HL-60/S4 treated with phorbol 12-myristate 13-acetate at 8.2 ng/mL for 4 days and 3 days (cell line): ENCODE data around the gene TAF1A.
"Not testable (repeated sequence)": the region's sequence is repeated elsewhere in the genome, so short reads cannot be mapped to it uniquely, and the experiment has no call there.

Source experiments
- in situ Hi-C: fragments of 300-500 bp; cut with MboI; formaldehyde crosslinking; loops from 2 replicates; pipeline ENCODE4 v1.15.0; 2022; ENCODE audit warnings: low sequenced_read_pairs

The TAF1A gene

GRCh38 chr1:222589462-222590302 lies at the start of gene TAF1A:
Gene TAF1A, minus strand, starts transcription at chr1:222589933.
- in situ Hi-C loops: no loop called here

GRCh38 chr1:222634180-222635013 lies 44.7 kb upstream of the TAF1A start:
- in situ Hi-C loops: loop anchor here (10.0 kb wide), 1 partner anchor 170 kb away; no protein-coding TSS in a partner anchor

GRCh38 chr1:222632749-222633148 lies 43.0 kb upstream of the TAF1A start:
- in situ Hi-C loops: loop anchor here (10.0 kb wide), 1 partner anchor 168 kb away; no protein-coding TSS in a partner anchor

GRCh38 chr1:222631611-222632208 lies 42.0 kb upstream of the TAF1A start:
- in situ Hi-C loops: loop anchor here (10.0 kb wide), 1 partner anchor 167 kb away; no protein-coding TSS in a partner anchor

- in situ Hi-C loops: loop anchor here (10.0 kb wide), 1 partner anchor 165 kb away; no protein-coding TSS in a partner anchor
Observed at GRCh38 chr1:222629921-222630535, 40.3 kb upstream of the TAF1A start.

- in situ Hi-C loops: no loop called here
Observed at GRCh38 chr1:222627232-222627631, 37.5 kb upstream of the TAF1A start.

- in situ Hi-C loops: no loop called here
Observed at GRCh38 chr1:222624214-222624613, 34.5 kb upstream of the TAF1A start.

- in situ Hi-C loops: no loop called here
Observed at GRCh38 chr1:222623458-222623857, 33.7 kb upstream of the TAF1A start.

- in situ Hi-C loops: no loop called here
Observed at GRCh38 chr1:222622765-222623164, 33.0 kb upstream of the TAF1A start.

- in situ Hi-C loops: no loop called here
Observed at GRCh38 chr1:222620566-222620965, 30.8 kb upstream of the TAF1A start.

- in situ Hi-C loops: no loop called here
Observed at GRCh38 chr1:222618880-222619596, 29.3 kb upstream of the TAF1A start.

- in situ Hi-C loops: no loop called here
Observed at GRCh38 chr1:222618001-222618879, 28.5 kb upstream of the TAF1A start, which contains the start of gene MIA3. Gene MIA3, plus strand, starts transcription at chr1:222618097. Its CDS starts 14 bp downstream, at chr1:222618111.

GRCh38 chr1:222617367-222617951 lies 27.7 kb upstream of the TAF1A start:
- in situ Hi-C loops: no loop called here

GRCh38 chr1:222616525-222616924 lies 26.8 kb upstream of the TAF1A start:
- in situ Hi-C loops: no loop called here

- in situ Hi-C loops: no loop called here
Observed at GRCh38 chr1:222613627-222614026, 23.9 kb upstream of the TAF1A start.

GRCh38 chr1:222610728-222611127 lies 21.0 kb upstream of the TAF1A start:
- in situ Hi-C loops: no loop called here

- in situ Hi-C loops: not testable (repeated sequence)
Observed at GRCh38 chr1:222609111-222609510, 19.4 kb upstream of the TAF1A start.

- in situ Hi-C loops: no loop called here
Observed at GRCh38 chr1:222606757-222607156, 17.0 kb upstream of the TAF1A start.

- in situ Hi-C loops: no loop called here
Observed at GRCh38 chr1:222601257-222601656, 11.5 kb upstream of the TAF1A start.
